CD4-positive, alpha-beta T cell treated with Interleukin-21 for 1 hour (primary cell): ENCODE data around the gene MLC1.

Source experiments
- DNase-seq: peaks from one replicate; pipeline ENCODE4 v3.0.0-alpha.2; 2020

MLC1 gene

DNA sequence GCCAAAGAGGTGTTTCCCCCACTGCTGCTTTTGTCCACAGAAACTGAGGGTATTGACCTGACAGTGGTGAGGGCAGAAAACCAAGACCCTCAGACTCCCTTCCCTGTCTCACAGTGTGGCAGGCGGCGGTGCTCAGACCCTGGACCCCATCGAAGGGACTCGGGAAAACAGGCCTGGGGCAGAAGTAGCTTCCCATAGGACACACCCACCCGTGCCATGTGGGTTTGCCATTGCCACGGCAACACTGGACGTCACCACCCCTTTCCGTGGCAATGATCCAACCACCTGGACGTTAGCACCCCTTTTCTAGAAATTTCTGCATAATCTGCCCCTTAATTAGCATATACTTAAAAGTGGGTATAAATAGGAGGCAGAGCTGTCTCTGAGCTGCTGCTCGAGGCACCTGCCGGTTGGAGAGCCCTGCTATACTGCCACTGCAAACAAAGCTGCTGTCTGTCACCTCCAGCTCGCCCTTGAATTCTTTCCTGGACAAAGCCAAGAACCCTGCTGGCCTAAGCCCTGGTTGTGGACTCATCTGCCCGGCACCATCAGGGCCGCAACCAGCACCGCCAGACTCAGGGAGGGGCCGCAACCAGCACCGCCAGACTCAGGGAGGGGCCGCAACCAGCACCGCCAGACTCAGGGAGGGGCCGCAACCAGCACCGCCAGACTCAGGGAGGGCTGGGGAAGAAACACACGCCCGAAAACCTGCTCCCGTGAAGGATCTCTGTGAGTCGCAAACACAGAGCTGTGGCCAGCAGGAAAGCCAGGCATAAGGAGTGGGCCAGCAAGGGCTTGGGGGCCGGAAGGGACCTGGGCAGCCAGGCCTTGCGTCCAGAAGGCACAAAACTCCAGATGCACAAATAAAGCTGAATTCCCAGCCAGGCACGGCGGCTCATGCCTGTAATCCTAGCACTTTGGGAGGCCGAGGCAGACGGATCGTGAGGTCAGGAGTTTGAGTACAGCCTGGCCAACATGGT lies 10.4 kb downstream of the MLC1 start:
- DNase-seq = no peak

DNA sequence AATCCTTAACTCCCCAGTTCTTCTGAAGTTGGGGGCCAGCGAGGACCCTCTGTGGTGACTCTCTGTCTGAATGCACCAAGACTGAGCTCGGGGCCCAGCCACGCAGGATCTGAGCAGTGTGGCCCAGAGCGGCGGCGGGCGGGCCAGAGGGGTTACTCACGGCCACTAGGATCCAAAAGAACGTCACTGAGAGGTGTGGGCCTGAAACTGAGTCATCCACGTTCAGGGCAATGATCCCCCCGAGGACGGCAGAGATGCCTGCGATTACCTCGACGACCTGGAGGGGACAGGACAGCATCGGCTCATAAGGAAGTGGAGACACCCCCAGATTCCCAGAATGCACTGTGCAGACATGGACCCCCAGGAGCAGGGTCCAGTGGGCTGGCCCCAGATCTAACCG lies 11.2 kb downstream of the MLC1 start:
- no peak for DNase-seq

DNA sequence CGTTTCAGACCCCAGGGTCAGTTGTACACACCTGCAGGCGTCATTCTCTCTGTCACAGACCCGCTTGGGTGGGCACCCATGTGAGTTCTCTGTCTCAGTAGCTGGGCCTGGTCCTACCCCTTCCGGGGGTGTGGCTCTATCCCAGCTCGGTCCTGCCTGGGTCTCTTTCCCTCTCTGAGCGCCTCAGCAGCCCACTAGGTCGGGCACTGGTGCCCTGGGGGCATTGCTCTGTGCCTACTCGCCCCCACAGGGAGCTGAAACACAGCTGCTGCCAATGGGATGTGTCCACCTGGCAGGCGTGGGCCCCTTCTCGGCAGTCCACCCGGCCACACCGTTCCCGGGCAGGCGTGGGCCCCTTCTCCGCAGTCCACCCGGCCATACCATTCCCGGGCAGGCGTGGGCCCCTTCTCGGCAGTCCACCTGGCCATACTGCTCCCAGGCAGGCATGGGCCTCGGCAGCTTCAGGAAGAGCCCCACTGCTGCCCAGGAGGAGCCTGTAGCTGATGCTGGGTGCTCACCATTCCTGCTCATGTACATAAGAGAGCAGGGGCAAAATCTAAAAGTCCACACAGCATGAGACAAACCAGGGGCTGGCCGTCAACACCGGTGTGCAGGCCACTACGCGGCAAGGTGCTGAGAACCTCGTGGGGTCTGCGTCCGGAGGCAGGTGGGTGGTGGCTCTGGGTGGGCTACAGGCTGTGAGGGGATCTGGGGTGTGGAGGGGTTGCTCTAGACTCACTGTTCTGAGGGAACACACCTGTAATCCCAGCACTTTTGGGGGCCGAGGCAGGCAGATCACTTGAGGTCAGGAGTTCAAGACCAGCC lies 12.3 kb downstream of the MLC1 start:
- no peak for DNase-seq

DNA sequence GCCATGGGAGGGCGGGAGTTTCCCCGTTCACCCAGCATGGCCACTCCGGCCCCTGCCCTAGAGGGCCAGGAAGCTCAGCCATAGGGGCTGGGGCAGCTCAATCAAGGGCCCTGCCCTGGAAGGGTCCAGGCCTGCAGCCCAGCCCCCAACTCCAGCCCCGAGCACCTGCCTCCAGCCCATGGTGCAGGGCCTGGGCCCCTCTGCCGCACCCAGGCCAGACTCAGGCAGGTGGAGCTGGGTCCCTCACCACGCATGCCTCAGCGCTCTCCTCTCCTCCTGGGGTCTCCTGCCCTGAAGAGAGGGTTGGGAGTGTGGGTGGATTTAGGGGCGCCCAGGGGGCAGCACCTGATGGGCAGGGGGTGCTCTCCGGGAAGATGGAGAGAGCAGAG lies 13.1 kb downstream of the MLC1 start:
- DNase-seq = no peak

DNA sequence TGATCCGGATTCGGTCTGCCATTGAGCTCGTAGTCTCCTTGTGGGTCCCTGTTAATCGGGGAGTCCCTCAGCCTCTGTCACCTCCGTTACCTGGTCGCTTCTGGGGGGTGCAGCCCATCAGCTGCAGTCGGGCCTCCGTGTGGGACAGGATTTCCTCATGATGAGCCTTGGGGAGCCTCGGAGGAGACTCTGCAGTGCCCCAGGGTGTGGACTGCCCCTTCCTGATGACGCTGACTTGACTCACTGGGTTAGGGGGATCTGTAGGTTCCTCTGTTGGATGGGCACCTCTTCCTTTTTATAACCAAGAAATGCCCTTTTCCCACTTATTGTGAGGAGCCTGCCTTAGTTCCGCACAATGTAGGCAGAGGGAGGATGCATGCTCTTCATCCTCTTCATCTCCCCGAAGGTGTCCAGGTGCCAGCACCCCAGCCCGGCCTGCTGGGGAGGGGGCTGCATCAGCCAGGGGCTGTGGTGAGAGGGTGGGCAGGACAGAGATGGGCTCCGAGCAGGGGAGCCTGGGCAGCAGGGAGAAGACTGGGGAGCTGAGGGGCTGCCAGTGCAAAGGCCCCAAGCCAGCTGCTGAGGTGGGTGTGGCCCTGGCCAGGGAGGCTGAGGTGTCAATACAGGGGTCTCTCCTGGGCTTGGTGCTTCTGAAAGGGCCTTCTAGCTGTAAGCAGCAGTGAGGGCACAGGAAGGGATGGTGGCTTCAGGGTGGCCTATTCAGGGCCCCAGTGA lies 13.6 kb downstream of the MLC1 start:
- no peak for DNase-seq

DNA sequence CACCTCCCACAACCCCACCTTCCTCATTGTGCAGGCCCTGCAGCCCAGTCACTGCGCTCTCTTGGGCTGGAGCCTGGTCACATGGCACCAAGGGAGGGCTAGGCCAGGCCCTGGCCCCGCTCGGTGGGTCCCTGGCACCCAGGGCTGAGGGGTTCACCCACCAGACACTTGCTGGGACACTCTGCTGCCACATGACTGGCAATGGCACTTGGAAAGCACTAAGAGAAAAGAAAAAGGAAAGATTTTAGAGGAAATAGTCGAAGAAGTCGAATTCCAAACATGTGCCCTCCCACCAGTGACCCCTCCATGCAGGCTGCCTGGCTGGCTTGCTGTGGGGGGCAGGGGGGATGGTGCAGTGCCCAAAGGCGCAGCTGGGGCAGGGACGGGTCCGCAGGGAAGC lies 14.9 kb downstream of the MLC1 start:
- DNase-seq = no peak

DNA sequence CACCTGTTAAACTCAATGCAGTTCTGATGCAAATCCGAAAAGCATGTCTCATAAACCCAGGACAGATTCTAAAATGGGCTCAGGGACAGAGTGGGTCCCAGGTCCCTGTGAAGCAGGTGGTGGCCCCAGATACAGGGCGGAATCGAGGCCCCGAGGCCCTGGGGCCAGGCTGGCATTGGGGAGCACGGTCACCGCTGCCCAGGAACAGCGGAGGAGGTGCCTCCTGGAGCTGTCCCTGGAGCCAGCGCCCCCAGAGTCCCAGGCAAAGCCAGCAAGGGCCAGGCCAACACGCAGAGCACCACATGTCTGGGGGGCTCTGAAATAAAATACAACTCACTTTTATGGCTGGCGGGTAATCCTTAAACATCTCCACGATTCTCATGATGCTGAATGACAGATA lies 17.1 kb downstream of the MLC1 start:
- no peak for DNase-seq

DNA sequence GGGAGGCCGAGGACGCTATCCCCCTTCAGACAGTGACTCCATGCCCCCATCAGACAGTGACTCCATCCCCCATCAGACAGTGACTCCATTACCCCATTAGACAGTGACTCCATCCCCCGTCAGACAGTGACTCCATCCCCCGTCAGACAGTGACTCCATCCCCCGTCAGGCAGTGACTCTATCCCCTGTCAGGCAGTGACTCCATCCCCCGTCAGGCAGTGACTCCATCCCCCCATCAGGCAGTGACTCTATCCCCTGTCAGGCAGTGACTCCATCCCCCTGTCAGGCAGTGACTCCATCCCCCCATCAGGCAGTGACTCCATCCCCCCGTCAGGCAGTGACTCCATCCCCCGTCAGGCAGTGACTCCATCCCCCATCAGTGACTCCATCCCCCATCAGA lies 18.0 kb downstream of the MLC1 start:
- no peak for DNase-seq

DNA sequence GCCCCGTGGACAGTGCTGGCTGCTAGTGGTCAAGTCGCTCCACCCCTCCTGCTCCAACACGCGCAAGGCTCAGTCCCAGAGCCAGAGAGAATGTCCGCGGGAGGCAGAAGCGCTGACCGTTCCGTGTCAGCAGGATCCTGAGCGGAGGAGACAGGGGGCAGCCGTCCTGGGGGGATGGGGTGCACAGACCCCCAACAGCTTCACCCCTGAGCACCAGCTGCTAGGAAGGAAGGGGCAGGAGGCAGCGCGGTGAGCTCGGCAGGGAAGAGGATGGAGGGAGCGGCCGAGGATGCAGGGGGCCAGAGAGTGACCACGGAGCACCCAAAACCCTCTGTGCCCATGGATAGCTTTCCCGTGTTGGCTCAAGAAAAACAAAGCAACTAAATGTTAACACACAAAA lies 20.8 kb downstream of the MLC1 start:
- DNase-seq = no peak

DNA sequence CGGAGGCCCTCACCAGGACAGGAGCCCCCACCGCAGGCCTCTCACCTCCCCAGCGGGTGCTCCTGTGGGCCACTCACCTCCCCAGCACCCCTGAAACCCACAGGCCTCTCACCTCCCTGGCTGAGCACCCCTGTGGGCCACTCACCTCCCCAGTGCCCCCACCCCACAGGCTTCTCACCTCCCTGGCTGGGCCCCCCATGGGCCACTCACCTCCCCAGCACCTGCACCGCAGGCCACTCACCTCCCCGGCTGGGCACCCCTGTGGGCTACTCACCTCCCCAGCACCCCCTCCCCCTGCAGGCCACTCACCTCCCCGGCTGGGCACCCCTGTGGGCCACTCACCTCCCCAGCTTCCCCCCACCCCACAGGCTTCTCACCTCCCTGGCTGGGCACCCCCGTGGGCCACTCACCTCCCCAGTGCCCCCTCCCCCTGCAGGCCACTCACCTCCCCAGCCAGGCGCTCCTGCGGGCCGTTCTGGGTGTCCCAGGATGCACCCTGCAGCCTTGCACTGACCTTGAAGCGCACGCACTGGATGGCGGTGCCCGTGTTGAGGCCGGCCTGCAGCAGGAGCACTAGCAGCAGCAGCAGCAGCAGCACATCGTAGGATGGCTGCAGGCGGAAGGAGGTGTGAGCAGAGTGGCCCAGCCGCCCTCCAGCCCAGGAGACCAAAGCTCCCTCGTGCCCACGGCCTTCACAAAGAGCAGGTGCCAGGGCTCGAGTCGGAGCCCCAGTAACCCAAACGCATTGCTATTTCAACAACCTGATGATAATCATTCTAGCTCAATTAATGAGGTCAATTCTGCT lies 21.4 kb downstream of the MLC1 start:
- DNase-seq = no peak

DNA sequence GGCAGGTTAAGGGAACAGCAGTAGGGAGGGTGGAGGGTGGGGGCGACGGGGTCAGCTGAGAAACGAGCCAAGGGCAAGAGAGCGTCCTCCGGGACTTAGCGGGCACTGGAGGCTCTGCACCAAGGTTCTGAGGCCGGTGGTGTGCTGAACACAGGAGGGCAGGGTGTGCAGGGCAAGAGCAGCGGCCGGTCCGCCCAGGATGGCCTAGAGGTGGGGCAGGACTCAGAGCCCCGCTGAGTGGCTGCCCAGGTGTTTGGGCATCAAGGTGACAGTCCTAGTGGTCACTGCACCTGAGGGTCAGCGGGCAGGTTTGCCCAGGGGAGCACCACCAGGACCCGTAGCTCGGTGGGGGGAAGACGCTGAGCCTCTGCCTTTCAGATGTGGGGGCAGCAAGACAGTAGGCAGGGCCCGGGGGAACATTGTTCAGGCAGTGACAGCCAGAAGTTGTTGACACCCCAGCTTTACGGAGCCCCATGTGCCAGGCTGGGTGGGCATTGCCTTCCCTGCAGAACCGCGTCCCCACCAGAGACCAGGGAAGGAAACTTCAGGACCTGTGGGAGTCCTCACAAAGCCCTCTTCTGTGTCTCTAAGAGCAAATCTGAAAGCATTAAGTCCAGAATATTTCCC lies 22.6 kb downstream of the MLC1 start:
- no peak for DNase-seq

DNA sequence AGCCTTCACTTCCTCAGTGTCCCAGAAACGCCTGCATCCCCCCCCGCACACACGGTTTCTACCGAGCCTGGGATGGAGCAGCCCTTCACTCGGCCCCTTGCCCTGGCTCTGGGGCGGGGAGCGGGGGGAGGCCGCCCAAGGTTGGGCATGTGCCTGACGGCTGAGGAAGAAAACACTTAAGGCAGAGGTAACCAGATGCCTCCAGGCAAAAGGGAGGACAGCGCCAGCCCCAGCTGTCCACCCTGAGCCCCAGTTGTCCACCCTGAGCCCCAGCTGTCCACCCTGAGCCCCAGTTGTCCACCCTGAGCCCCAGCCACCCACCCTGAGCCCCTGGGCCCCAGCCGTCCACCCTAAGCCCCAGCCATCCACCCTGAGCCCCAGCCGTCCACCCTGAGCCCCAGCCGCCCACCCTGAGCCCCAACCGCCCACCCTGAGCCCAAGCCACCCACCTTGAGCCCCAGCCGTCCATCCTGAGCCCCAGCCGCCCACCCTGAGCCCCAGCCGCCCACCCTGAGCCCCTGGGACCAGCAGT lies 23.3 kb downstream of the MLC1 start:
- no peak for DNase-seq

DNA sequence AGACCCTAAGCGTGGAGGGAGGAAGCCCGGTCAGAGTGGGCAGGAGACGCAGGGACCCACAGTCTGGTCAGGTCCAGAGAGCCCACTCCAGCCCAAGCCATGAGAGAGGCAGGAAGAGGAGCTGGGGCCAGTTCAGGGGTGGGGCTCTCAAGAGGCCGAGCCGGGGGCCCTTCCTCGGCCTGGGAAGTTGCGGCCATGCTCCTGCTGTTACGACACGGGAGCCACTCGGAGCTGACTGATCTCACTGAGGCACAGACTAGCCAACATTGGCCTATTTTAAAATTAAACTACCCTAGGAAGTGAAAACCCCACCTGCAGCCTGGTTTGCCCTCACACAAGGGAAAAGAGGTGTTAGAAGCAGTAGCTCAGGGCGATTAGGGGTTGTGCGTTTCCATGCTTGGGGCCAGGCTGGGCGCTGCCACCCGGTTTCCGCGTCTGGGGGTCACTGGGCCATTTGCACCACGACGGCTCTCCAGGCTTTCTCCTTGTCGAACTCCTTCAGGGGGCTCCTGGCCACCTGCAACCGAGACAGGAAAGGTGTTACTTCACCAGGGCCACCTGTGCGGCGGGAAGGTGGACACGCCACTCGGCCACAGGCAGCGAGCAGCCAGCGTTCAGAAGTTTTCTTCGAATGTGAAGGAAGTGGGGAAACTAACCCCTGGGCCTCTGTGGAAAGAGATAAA lies 23.9 kb downstream of the MLC1 start:
- no peak for DNase-seq

DNA sequence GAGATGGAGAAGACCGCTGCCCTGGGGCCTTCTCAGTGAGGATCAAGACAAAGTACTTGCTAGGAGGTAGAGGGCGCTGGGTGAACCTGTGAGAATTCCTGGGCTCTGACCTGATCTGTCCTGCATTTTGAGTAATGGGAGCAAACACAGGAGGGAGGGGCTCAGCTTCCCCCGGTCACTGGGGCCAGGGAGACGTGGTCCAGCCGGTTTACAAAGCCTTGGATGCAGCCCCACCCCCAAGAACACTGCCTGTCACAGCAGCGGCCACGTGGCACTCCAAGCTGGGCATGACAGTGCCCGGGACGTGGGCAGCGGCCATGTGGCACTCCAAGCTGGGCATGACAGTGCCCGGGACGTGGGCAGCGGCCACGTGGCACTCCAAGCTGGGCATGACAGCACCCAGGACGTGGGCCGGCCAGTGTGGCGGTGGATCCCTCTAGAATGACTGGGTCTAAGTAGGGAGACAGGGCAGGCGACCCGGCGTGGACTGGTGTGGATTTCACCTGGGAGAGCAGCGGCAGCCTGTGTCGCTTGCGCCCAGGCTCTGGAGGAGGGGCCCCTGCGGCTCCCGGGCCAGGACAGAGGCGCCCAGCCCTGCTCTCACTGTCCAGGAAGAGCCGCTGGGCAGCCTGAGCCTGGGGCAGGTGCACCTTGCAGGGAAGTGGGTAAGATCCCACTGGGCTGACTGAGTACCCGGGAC lies 24.6 kb downstream of the MLC1 start:
- no peak for DNase-seq

DNA sequence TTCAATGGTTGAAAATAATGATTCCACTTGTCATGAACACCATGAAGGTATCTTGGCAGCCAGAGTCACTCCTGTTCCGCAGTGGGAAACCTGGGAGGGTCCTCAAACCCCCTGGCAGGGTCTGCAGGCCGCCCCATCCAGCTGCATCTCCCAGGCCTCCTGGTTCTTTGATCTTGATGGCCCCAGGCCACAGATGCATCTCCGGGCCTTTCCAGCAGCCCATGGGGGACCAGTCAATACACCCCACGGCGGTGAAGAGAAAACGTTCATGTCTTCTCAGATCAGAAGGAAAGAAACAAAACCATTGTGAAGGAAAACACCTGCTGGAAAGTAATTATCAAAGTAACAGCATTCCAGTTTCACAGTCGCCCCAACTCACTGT lies 25.4 kb downstream of the MLC1 start:
- no peak for DNase-seq

DNA sequence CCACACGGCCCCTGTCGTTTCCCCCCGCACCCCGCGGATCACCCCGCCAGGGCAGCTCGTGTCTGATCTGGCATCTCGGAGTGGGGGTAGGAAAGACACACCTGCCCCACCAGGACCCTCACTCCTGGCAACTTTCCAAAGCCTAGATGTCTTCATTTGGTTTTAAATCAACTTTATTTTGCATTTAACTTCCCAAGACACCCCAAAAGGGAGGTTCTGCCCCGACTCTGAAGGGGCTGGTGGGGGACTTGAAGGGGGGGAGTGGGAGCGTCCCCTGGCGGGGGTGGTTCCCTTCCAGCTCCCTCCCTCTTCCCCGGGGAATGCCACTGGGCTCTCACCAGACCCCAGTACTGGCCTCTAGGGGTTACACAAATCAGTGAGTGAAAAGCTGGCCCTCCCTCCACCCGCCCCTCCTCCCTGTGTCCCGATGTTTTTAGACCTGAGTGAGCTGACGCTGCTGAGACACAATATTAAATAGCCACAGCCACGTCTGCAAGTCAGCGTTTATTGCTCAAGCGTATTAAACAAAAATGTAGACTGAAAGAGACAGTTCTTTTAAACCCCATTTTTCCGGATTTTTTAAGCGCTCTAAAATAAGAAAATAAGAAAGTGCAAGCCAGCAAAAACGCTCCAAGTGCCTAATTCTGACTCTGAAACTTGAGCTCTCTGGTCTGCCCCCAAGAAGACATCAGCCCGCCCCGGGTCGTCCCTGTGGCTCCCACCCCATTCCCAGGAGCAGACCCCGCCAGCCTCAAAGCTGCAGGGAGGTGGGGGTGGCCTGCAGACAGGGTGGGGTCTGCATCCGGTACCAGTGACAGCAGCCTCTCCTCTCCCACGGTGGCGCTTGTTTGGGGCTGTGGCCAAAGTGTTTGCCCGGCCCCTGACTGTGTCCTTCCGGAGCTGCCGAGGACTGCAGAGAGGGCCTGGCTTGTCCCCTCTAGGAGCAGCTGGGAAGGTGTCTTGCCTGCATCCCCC lies 26.0 kb downstream of the MLC1 start:
- DNase-seq = no peak

DNA sequence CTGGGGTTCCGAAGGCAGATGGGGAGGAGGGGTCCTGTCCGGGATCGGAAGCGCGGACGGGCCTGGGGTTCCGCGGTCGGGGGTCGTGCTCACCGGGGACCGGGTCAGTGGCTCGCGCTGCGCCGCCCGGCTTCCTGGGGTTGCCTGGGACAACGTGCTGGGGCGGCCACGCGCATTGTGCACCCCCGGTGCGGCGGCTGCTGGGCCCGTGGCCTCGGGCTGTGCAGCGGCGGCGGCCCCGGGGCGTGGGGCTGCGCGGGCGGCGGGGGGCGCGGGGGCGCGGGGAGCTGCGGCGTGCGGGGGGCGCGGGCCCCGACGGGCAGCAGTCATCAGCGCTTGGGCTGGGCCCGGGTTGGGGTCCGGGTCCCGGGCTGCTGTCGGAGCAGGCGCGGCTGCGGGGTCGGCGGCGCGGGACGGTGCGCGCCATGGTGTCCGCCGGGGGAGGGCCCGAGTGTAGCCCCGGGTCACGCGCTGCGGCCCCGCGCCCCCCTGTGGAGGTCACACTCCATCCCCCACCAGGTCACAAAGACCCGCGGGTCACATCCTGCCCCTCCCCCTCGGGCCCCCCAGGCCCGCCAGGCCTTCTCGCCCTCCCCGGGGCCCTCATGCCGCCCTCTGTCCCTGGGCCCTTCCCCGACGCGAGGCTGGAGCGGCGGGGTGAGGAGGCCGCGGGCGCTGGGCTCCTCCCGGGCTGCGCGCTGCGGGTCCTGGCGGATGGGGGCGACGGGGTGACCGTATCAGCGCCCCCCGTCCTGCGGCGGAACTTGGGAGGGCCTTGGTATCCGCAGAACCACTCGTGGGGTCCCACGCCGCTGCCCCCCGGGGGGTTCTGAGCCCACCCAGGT lies 26.9 kb downstream of the MLC1 start, which contains the start of gene TTLL8:
Gene TTLL8 (minus strand): TSS at position 238 of the 845 bp plus-strand sequence.
- DNase-seq = no peak
